K562 (cell line): Measurements from ENCODE around the gene FMO5. TPM values are rescaled to one million over a fixed set of nuclear protein-coding genes. Genes with fewer than 3 reads are reported as not detected.

Source experiments
- BCL6 ChIP-seq: fragments of 250-450 bp; sonication (Bioruptor Pico); IDR thresholded peaks from 2 replicates; pipeline ENCODE4 v1.4.0; 2020
- BHLHE40 ChIP-seq: IDR thresholded peaks from 2 replicates; pipeline ENCODE4 v1.6.1; 2011; ENCODE audit warnings: low read length, improper control_type of control experiment
- CEBPB ChIP-seq: fragments of 450-650 bp; IDR thresholded peaks from 2 replicates; pipeline ENCODE4 v1.6.1; 2016; ENCODE audit warnings: missing genetic modification characterization, missing compliant biosample characterization
- CXXC5 ChIP-seq: fragments of 250-450 bp; sonication (Bioruptor Pico); IDR thresholded peaks from 2 replicates; pipeline ENCODE4 v1.8.0; 2022; ENCODE audit warnings: inconsistent platforms, mild to moderate bottlenecking, moderate library complexity
- E2F8 ChIP-seq: fragments of 450-650 bp; IDR thresholded peaks from 2 replicates; pipeline ENCODE4 v1.7.1; 2018; ENCODE audit warnings: mild to moderate bottlenecking, low read depth; ENCODE audit not compliant: partially characterized antibody
- ILK ChIP-seq: fragments of 450-650 bp; IDR thresholded peaks from 2 replicates; pipeline ENCODE4 v1.6.1; 2016; ENCODE audit warnings: missing genetic modification characterization, low read depth, mild to moderate bottlenecking, missing compliant biosample characterization, moderate library complexity, borderline replicate concordance
- KHSRP ChIP-seq: fragments of 450-650 bp; IDR thresholded peaks from 2 replicates; pipeline ENCODE4 v1.6.1; 2017
- RB1 ChIP-seq: fragments of 450-650 bp; IDR thresholded peaks from 2 replicates; pipeline ENCODE4 v1.6.1; 2017; ENCODE audit warnings: low read depth, mild to moderate bottlenecking
- RBM17 ChIP-seq: fragments of 200-400 bp; formaldehyde crosslinking; IDR thresholded peaks from 2 replicates; pipeline ENCODE4 v1.6.1; 2017; ENCODE audit warnings: low read depth, mild to moderate bottlenecking, low read length, borderline replicate concordance
- SAP30 ChIP-seq: fragments of 200-600 bp; sonication (generic); IDR thresholded peaks from 2 replicates; pipeline ENCODE4 v1.6.1; 2012; ENCODE audit warnings: borderline replicate concordance, low read depth, mild to moderate bottlenecking, moderate library complexity, low read length, control low read depth, inconsistent platforms; ENCODE audit not compliant: insufficient read depth, poor library complexity, severe bottlenecking
- SIN3A ChIP-seq, 2 experiments: fragments of 150-350 bp in 1 of 2; IDR thresholded peaks; 2 replicates each; pipeline ENCODE4 v1.6.1; 2011 to 2016; ENCODE audit warnings: borderline replicate concordance in 2 of 2, low read depth in 2 of 2, low read length in 2 of 2, mild to moderate bottlenecking in 2 of 2, moderate library complexity in 2 of 2; ENCODE audit not compliant: control insufficient read depth in 1 of 2
- SOX6 ChIP-seq: fragments of 450-650 bp; IDR thresholded peaks from 2 replicates; pipeline ENCODE4 v1.6.1; 2014; ENCODE audit warnings: mild to moderate bottlenecking
- ZNF311 ChIP-seq: fragments of 250-450 bp; sonication (Bioruptor Pico); IDR thresholded peaks from 2 replicates; pipeline ENCODE4 v1.4.0; 2020; ENCODE audit warnings: mild to moderate bottlenecking, moderate library complexity
- ZNF407 ChIP-seq: fragments of 450-650 bp; IDR thresholded peaks from 2 replicates; pipeline ENCODE4 v1.6.1; 2016; ENCODE audit warnings: low read depth
- polyA plus RNA-seq, 8 experiments: library from polyadenylated mRNA; depleted of rRNA in 4 of 8; stranded (reverse) in 5 of 8; unstranded in 3 of 8; fragments of >200 nt; fragmentation: Nextera tagmentation in 2 of 8; fragmentation: Illumina TruSeq in 1 of 8; extraction: Ambion mirVana in 2 of 8; extraction: Trizol in 1 of 8; gene quantifications; 2 replicates each; pipeline versions ENCODE4 v1.2.1 to v1.2.3, GENCODE V29; 2011 to 2014; ENCODE audit warnings: inconsistent platforms in 1 of 8, missing spikeins in 1 of 8
- total RNA-seq, 7 experiments: library from RNA; depleted of rRNA in 6 of 7; stranded (reverse); fragments of >200 nt in 6 of 7; fragmentation: Illumina TruSeq in 2 of 7; extraction: Trizol in 2 of 7; gene quantifications; 2 replicates each; pipeline versions ENCODE4 v1.2.1 to v1.2.3, GENCODE V29; 2011 to 2021; ENCODE audit warnings: low replicate concordance in 1 of 7

The FMO5 gene
- total and polyA plus RNA-seq, 9 of the 15 experiments (the other 6 are each of a cell fraction or from before 2014, with no cell fraction given): 0.11 to 0.69 (median 0.19) TPM; not detected in 1

DNA sequence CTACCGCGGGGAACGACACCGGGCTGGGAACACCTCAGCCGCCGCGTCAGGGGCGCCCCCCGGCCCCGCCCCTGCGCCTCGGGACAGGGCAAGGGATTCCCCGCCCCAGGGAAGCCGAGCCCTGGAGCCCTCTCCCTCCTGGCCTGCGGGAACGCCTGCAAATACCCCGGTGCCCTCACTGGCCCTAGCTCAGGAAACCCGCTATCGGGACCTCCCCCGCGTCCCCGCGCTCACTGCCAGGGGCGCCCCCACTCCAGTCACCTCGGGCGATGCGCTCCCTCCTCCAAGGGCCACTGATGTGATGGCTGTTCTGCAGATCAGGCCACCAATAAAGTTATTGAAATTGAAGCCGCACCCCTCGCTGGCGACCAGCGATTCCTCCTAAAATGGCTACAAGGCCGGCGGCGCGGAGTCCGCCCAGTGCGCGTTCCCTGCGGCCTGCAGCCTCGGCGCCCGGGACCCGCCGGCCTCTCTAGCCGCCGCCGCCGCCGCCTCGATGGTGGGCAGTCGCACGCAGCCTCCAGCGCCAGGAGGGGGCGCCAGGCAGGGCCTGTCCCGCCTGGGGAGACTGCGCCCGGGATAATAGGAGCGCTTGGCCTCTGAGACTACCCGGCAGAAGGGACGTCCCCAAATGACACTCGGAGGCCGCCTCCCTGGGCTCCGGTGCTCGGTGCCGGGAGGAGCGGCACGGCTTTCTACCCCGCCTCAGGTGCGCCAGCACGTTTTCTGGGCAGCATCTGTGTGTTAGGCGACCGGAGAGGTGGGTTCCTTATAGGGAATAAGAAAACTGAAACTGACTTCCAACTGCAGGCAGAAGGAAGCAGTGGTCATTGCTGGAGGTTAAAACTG is 52.7 kb downstream of the FMO5 start, which contains the start of gene PRKAB2 (continued):
- no peak for TF ChIP-seq ZNF407
- TF ChIP-seq KHSRP: no peak
- TF ChIP-seq E2F8: peak; percentile 48
- TF ChIP-seq ILK (tag): no peak
- TF ChIP-seq CEBPB: no peak
- TF ChIP-seq BHLHE40: peak; percentile 13; the same call in 1 of the 2 replicates
- 0 out of 2 replicates have a peak, but pooled peaks have one; percentile 12 for TF ChIP-seq ZNF311 (CRISPR knock-in tag)
- peak in 1 of 2 experiments; percentile 19; a peak in 2 of 4 replicates for TF ChIP-seq SIN3A (IDR thresholded peaks at IDR 0.05; ENCODE audit: borderline replicate concordance in 2 of 2, control insufficient read depth in 1 of 2, low read depth in 2 of 2, low read length in 2 of 2)
- TF ChIP-seq BCL6 (CRISPR knock-in tag): 0 out of 2 replicates have a peak, but pooled peaks have one; percentile 37
- TF ChIP-seq CXXC5: peak; percentile 93
- TF ChIP-seq RB1: peak; percentile 97
- TF ChIP-seq RBM17: no peak
- peak; percentile 85 for TF ChIP-seq SOX6
- TF ChIP-seq SAP30: peak; percentile 48
